ENCODE measurements around the gene GAL3ST1.
"Not testable (repeated sequence)": the region's sequence is repeated elsewhere in the genome, so short reads cannot be mapped to it uniquely, and the experiment has no call there.

GAL3ST1 gene, protein sequence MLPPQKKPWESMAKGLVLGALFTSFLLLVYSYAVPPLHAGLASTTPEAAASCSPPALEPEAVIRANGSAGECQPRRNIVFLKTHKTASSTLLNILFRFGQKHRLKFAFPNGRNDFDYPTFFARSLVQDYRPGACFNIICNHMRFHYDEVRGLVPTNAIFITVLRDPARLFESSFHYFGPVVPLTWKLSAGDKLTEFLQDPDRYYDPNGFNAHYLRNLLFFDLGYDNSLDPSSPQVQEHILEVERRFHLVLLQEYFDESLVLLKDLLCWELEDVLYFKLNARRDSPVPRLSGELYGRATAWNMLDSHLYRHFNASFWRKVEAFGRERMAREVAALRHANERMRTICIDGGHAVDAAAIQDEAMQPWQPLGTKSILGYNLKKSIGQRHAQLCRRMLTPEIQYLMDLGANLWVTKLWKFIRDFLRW

DNA sequence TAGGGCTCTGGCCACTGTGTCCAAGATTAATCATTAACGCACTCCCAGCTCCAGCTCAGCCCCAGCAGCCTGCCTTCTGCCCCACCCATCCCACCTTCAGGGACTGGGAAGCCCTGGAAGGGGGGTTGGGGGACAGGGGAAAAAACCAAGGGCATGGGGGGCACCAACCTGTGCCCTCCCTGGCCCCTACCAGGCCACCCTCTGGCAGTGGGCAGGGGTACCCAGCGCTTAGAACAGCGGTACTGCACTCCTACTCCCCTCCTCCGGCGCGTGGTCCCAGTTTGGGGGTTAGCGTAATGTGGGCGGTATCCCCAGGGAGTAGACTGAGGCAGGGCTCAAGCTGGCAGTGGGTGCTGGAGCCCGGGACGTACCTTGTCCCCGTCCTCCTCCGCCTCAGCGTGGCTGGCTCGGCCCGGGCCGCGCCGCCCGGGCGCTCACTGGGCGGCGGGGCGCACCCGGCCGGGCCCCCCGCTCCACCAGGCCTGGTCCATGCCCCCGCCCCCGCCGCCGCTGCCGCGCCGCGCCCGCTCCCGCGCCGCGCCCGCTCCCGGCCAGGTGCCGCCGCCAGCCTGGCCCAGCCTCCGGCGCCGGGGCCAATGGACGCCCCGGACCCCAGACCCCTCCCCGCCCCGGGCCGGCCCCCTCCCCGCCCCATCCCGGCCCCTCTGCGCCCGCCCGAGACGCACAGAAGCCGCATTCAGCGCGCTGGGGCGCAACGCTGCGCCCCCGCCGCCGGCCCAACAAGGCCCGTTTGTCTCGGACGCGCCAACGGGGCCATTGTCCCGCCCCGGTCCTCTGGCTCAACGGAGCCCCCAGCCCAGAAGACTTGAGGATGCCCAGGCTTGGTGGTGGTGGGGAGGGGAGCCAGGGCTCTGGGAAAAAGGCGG lies at the start of gene GAL3ST1:
Gene GAL3ST1, minus strand, starts transcription at position 571 of the 887 bp plus-strand sequence. CDS start 17,273 bp downstream, outside the sequence.
- DNase-seq = no peak

DNA sequence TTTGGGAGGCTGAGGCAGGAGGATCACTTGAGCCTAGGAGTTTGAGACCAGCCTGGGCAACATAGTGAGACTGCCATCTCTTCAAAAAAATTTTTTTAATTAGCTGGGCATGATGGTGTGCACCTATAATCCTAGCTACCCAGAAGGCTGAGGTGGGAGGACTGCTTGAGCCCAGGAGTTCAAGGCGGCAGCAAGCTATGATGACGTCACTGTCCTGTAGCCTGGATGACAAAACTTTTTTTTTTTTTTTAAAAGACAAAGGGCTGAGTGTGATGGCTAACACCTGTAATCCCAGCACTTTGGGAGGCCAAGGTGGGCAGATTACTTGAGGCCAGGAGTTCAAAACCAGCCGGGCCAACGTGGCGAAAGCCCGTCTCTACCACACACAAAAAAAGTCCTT lies 45.4 kb upstream of the GAL3ST1 start:
- DNase-seq = not testable (repeated sequence)

DNA sequence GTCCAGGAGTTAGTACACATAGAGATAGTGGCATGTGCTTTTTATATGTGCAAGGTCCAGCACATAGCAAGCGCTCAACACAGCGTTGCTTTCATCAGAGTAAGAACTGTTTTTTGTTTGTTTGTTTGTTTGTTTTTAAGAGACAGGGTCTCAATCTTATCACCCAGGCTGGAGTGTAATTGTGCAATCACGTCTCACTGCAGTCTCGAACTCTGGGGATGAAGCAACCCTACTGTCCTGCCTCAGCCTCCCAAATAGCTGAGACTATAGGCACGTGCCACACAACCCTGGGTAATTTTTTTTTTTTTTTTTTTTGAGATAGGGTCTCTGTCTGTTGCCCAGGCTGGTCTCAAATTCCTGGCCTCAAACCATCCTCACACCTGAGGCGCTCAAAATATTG lies 43.4 kb upstream of the GAL3ST1 start:
- no peak for DNase-seq

DNA sequence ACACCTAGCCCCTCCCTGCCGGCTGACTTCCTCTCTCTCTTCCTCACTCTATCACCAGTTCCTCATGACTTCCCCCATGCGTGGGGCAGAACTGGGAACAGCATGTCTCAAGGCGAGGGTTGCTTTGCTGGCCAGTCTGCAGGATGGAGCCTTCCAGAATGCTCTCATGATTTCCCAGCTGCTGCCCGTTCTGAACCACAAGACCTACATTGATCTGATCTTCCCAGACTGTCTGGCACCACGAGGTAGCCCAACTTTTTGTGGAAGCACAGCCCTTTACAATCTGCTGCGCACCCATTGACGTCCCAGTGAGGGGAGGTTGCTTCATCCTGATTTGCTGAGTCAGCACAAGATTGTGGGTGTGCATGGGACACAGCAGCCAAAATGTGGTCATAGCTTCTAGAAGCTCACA lies 41.1 kb upstream of the GAL3ST1 start:
- no peak for DNase-seq

DNA sequence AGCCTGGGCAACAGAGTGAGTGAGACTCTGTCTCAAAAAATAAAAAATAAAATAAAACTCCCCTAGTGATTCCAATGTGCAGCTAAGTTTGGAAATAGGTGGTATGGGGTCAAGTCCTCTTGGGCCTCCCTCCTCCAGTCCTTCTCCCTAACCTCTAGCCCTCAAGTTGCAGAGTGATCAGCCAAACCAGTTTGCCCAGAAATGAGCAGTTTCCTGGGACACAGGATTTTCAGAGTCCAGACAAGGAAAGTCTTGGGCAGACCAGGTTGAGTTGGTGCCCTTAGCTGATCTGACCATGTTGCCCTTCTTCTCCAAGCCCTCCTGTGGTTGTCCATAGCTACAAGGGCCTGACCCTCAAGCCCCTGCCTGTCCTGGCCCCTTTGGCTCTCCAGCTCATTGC lies 40.4 kb upstream of the GAL3ST1 start:
- no peak for DNase-seq

DNA sequence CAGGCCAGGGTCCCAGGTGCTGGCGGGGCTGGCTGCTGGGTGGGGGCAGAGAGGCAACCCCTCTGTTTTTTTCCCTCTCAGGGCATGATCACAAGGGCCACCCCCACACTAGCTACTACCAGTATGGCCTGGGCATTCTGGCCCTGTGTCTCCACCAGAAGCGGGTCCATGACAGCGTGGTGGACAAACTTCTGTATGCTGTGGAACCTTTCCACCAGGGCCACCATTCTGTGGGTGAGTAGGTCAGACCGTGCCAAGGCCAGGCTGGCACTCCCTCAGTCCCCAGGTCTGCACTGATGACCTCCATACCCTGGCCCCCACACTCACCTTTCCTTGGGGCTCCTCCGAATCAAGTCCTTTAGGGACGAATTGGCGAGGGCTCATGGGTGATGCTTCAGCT lies 39.8 kb upstream of the GAL3ST1 start:
- no peak for DNase-seq

DNA sequence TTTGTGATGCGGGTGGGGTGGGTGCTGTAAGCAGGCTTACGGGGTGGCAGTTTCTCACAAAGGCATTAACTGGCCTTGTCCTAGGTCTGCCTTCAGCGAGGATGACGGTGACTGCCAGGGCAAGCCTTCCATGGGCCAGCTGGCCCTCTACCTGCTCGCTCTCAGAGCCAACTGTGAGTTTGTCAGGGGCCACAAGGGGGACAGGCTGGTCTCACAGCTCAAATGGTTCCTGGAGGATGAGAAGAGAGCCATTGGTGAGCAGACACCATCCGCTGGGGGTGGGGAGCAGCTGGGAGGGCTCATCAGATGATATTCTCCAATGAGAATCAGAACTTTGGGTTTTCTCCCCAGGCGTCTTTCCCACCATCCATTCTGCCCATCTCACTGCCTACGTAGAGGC lies 38.3 kb upstream of the GAL3ST1 start:
- DNase-seq = no peak

DNA sequence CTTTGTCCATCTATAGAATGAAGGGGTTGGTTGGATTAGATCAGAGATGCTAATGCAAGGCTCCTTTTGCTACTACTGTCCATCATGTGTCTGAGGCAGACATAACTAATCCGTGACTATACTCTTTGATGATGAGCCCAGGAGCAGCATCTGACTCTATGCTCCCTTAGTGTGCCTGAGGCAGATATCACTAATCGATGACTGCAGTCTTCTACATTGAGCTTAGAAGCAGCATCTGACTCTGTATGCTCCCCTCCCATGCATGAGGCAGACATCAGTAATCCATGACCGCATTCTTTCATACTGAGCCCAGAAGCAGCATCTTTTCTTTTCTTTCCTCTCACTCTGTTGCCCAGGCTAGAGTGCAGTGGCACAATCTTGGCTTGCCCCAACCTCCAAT lies 36.7 kb upstream of the GAL3ST1 start:
- DNase-seq = no peak

DNA sequence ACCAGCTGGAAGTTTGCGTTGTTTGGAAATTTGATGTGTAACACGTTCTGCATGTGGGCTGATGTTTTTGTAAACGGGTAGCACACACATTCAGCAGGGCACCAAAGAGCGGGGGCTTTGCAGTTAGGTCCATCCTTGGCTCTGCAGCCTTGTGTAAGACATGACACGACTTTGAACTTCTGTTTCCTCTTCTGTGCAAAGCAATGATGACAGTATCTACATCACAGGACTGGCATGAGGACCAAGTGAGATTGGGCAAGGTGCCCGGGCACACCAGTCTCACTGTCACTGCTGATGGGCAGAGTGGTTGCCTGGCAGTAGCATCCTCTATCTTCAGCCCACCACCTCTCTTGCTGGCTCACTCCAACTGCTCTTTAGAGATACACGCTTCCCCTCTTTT lies 35.8 kb upstream of the GAL3ST1 start:
- DNase-seq = no peak

DNA sequence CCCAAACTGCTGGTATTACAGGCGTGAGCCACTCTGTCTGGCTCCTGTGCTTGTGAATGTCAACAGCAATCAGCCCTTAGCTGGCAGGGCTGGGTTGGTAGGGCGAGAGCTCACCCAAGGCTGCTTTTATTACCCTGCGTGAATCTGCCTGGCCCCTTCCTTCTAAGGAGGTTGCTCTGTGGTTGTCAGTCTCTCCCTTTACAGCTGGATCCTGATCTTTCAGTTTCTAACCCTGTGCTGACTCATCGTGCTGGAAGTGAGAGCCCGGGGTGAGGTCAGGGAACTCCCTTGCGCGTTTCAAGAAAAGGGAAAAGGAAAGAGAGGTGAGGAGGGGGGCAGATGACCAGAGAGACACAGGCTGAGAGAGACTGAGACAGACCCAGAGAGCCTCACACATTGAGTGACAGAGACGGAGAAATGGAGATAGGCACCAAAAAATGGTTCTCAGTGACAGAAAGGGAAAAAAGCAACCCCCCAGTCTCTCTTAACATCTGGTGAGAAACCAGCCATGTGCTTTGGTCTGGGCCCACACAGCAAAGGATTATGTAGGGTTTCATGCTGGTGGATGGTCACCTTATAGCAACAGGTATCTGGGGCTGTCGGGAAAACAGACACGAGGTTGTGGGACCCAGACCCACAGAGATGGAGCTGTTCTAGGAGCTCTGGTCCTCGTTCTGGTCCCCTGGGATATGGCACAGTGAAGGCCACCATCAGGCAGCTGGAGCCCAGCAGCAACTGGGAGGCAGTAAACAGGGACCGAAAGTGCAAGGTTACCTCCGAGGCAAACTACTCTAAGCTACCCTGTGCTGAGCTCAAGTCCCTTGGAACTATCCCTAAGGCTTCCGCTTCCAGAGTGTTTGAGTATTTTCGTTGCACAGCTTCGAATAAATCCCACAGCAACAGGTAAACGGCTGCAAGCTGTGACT lies 35.1 kb upstream of the GAL3ST1 start:
- DNase-seq = no peak

DNA sequence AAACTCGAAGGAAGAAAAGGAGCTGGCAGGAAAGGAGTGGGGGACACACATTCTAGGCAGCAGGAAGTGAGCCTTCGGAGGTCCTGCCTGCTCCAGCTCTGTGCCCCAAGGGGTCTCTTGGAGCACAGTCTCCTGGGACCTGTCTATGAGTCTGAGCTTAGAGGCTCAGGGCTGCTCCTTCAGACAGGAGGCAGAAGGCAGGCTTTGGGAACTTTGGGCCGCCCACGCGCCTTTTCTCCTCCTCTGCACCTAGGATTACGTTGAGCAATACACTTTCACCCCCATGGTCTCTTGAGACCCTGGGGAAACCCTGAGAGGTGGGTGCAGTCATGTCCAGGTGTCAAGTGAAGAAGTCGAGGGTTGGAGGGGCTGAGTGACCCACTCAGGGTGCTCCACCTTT lies 33.5 kb upstream of the GAL3ST1 start:
- no peak for DNase-seq

DNA sequence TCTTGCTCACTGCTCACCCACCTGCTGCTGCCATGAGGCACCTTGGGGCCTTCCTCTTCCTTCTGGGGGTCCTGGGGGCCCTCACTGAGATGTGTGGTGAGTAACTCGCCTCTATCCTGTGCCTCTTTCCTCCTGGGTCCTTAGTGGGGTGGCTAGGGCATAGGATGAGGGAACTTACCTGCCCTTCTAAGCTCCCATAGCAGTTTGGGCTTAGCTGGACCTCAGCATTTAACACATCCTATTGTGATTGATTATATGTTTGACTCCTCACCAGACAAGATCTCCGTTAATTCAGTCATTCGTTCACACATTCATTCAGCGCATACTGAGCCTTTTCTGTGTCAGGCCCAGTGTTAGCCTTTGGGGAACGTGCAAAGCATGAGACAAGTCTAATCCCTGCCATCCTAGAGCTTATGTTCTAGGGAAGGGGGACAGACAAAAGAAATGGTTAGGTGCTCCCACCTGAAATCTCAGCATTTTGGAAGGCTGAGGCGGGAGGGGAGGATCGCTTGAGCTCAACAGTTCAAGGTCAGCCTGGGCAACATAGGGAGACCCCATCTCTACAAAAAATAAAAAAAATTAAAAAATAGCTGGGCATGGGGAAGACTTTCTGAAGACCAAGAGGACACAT lies 33.0 kb upstream of the GAL3ST1 start:
- DNase-seq = no peak

DNA sequence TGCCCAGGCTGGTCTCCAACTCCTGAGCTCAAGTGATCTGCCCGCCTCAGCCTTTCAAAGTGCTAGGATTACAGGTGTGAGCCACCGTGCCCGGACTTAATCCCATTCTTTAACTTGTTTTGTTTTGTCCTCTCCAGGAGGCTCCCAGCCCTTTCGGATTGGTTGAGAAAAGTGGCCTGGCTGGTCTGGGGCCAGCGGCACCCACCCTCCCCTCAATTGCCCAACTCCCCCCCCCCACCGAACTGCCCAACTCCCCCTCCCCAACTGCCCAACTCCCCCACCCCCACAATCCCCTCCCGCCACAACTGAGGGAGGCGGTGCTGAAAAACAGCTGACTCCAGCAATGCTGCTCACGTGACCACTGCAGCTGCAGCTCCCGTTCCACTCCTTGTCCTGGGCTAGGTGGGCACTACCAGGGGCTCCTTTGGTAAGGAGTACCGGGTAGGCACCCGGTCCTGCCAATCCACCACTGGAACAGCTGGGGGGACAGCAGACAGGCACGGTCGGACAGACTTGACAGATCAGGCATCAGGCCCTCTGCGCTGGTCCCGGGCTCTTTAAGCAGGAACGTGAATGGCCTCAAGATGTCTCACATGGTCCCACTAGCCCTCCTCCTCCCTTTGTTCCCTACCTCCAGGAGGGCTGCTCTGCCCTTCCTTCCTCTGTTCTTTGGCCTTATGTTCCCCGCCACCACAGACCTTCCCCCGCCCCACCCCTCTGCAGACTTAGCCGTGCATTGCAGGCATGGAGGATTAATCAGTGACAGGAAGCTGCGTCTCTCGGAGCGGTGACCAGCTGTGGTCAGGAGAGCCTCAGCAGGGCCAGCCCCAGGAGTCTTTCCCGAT lies 32.2 kb upstream of the GAL3ST1 start, which contains the start of gene TCN2:
Gene TCN2, plus strand, starts transcription at position 720 of the 845 bp plus-strand sequence. CDS start 158 bp downstream, outside the sequence.
- no peak for DNase-seq

DNA sequence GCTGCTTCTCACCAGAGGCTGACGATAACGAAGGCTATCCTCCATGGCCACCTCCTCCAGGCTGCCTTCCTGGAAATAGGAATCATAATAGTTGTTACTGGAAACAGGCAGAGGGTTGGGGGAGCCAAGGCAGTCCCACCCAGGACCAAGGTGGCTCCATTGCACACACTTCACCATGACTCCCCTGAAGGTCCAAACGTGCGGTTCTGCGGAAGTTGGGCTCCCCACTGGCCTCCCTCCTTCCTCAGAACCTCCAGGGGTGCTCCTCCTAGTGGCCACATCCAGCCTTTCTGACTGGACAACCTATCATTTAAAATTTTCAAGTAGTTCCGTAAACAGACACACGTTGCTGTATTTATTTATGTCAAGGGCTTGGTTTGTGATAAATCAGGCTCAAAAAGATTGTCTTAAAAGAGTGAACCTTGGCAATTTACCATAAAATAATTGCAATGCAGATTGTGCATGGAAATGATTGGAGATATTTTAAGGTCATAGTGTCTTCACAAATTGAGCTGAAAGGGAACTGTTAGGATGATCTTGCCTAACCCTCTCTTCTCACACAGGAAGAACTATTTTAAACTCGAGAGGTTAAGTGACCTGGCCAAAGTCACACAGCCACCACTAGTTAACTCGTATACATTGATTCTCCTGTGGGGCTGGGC lies 31.1 kb upstream of the GAL3ST1 start:
- DNase-seq = no peak

DNA sequence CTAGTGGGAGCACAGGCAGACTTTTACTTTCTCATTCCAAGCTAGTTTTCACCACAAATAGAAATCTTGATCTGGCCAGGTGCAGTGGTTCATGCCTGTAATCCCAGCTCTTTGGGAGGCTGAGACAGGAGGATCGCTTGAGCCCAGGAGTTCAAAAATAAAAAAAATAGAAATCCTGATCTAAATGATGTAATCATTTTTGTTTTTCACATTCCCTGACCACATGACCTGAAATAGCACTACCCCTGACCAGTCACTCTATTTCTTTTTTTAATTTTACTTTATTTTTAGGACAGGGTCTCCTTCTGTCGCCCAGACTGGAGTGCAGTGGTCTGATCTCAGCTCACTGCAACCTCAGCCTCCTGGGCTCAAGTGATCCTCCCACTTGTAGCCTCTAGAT lies 30.3 kb upstream of the GAL3ST1 start:
- no peak for DNase-seq

DNA sequence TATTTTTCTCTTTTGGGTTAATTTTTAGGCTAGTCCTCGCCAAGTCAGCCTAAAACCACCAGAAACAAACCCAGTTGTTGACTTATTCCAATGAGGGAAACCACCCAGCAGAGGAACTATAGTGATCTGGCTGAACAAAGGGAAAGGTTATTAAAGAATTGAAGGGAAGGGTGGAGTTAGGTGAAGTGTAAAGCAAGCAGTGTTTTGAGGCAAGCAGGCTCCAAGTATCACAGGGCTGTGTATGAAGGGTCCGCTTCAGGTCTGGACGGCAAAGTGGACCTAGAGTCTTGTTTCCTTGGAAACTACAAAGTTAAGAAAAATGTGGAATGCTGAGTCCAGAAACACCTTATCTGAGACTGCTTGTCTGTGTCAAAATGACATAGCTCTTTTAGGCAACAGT lies 29.3 kb upstream of the GAL3ST1 start:
- DNase-seq = no peak

DNA sequence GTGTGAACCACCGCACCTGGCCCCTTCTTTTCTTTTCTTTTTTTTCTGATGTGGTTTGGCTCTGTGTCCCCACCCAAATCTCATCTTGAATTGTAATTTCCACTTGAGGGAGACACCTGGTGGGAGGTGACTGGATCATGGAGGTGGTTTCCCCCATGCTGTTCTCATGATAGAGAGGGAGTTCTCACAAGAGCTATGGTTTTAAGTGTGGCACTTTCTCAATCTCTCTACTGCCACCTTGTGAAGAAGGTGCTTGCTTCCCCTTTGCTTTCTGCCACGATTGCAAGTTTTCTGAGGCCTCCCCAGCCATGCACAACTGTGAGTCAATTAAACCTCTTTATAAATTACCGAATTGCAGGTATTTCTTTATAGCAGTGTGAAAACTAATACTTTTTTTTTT lies 27.6 kb upstream of the GAL3ST1 start:
- no peak for DNase-seq

DNA sequence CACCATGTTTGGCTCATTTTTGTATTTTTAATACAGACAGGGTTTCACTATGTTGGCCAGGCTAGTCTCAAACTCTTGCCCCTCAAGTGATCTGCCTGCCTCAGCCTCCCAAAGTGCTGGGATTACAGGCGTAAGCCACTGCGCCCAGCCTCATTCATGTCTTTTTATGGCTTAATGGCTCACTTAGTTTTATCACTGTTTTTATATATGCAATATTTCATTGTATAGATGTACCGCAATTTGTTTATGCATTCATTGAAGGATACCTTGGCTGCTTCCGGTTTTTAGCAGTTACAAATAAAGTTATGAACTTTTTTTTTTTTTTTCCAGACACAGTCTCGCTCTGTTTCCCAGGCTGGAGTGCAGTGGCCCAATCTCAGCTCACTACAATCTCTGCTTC lies 27.0 kb upstream of the GAL3ST1 start:
- no peak for DNase-seq

DNA sequence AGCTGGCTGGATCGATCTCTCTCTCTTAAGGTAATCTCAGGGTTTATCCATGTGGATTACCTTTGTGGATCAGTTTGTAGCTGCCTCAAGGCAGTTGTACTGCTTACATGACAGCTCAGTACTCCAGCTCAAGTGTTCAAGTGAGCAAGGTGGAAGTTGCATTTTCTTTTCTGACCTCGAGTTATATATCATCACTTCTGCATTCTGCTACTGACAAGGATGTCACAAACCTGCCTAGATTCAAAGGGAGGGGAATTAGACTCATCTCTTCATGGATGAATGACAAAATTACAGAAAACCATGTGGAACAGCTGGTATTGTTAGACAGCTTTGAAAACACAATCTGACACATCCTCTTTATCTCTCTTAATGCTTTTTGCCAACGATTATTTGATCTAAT lies 26.5 kb upstream of the GAL3ST1 start:
- no peak for DNase-seq

DNA sequence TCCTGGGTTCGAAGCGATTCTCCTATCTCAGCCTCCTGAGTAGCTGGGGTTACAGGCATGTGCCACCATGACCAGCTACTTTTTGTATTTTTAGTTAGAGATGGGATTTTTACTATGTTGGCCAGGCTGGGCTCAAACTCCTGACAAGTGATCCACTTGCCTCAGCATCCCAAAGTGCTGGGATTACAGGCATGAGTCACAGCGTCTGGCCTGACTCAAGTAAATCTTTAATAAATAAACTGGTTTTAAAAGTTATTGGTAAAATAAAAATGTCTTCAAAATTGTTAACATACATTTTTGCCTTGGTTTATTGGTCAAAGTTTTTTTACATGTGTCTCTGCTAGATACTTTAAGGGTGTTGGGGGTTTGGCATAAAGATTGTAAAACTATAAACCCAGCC lies 24.5 kb upstream of the GAL3ST1 start:
- no peak for DNase-seq

DNA sequence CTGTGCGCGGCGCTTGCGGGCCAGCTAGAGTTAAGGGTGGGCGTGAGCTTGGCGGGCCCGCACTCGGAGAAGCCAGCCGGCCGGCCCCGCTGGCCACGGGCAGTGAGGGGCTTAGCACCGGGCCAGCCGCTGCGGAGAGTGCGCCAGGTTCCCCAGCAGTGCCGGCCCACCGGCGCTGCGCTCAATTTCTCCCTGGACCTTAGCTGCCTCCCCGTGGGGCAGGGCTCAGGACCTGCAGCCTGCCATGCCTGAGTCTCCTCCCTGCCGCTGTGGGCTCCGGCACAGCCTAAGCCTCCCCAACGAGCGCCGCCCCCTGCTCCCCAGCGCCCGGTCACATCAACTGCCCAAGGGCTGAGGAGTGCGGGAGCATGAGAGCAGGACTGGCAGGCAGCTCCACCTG lies 22.4 kb upstream of the GAL3ST1 start:
- no peak for DNase-seq
